Epithelial cell of esophagus (primary cell): Measurements from ENCODE around the gene LETM1.

Experiments
- DNase-seq: peaks from one replicate; pipeline ENCODE4 v3.0.0; 2010; ENCODE audit warnings: low read depth
- H3K4me3 ChIP-seq: 2 replicates; pipeline ENCODE4 v1.5.1; 2011; ENCODE audit warnings: mild to moderate bottlenecking, low read length, control low read depth
- CTCF ChIP-seq: IDR thresholded peaks from 2 replicates; pipeline ENCODE4 v1.5.1; 2011; ENCODE audit warnings: low read depth, mild to moderate bottlenecking, low read length, control low read depth, inconsistent platforms; ENCODE audit not compliant: insufficient read depth; ENCODE audit errors: missing control alignments

LETM1 gene

DNA sequence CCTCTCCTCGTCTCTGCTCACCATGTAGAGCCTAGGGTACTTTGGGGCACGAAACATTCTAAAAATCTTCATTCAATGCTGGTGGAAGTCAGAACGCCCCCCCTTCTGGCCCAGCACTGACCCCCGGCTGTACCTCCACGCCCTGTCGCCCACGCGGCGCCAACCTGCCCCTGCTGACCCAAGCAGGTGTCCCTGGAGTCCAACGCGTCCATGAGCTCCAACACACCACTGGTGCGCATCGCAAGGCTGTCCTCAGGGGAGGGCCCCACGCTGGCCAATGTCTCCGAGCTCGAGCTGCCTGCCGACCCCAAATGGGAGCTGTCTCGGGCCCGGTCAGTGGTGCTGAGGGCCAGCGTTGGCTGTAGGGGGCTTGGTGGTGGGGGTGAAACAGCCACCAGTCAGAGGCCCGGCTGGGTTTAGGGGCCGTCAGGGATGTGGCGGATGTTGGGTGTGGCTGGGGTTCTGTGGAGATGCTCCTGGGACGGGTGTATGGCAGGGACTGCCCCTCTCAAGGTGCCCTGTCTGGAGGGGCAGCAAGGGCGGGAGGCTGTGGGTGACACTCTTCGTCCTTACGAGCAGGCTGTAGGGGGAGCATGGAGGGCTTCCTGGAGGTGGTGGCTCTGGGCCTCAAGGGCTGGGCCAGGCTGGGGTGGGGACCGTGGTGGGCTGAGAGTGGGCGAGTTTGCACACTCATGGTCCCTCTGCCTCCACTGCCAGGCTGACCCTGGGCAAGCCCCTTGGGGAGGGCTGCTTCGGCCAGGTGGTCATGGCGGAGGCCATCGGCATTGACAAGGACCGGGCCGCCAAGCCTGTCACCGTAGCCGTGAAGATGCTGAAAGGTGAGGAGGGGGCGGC, 51.1 kb downstream of the LETM1 start:
- no peak for DNase-seq
- no peak overlapping the region for H3K4me3 ChIP-seq
- no peak for TF ChIP-seq CTCF

DNA sequence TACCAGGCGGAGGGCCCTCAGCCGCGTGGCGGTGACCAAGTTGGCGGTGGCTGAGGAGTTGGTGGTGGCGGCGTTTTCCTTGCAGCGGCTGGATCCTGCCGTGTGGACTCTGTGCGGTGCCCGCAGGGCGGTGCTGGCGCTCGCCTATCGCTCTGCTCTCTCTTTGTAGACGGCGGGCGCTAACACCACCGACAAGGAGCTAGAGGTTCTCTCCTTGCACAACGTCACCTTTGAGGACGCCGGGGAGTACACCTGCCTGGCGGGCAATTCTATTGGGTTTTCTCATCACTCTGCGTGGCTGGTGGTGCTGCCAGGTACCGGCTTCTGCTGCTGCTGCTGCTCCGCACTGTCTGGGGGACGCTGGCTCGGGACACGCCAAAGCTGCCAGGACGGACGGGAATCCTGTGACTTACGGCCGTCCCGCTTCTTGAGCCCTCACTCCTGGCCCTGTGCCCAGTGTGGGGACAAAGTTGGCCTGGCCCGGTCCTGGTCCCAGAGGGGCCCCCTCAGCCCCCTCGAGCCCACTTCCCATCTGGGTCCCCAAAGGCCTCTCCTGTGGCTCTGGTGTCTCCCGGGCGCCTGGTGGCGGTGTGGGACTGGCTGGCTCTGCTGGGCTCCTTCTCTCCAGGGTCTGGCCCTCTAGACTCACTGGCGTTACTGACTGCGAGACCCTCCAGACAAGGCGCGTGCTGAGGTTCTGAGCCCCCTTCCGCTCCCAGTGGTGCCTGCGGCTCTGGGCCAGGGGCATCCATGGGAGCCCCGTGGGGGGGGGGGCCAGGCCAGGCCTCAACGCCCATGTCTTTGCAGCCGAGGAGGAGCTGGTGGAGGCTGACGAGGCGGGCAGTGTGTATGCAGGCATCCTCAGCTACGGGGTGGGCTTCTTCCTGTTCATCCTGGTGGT, 52.2 kb downstream of the LETM1 start:
- no peak overlapping the region for H3K4me3 ChIP-seq
- DNase-seq, result no peak
- TF ChIP-seq CTCF, result no peak

- no peak for TF ChIP-seq CTCF
- no peak overlapping the region for H3K4me3 ChIP-seq
- DNase-seq, result no peak
Measured at GRCh38 chr4:1802720-1803522, 53.0 kb downstream of the LETM1 start.

DNA sequence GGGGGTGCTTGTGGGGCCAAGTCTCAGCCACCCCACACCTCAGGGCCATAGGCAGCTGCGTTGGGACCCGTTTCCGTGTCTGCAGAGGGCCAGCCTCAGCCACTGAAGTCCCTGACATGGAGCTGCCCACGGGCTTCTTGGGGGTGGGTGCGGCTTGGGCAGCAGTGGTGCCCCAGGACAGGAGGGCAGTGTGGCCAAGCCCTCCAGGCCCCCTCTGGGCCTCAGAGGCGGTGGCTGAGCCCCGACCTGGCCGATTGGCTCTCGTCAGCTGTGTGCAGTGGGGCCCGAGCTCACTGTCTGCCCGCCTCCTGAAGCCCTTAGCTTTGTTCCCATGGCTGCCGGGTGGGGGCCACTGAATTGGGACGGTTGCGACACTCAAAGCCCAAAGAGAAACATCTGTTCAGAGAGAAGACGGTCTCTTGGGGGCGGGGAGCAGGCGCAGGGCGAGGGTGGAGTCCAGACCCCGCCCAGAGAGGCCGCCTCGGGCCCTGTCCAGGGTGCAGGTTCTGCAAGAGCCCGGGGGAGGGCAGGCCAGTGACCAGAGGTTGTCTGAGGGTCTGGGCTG, 53.7 kb downstream of the LETM1 start:
- H3K4me3 ChIP-seq, result no peak overlapping the region
- no peak for TF ChIP-seq CTCF
- no peak for DNase-seq

- DNase-seq, result no peak
- H3K4me3 ChIP-seq, result no peak overlapping the region
- no peak for TF ChIP-seq CTCF
Measured at GRCh38 chr4:1801286-1801958, 54.5 kb downstream of the LETM1 start.

- no peak overlapping the region for H3K4me3 ChIP-seq
- no peak for DNase-seq
- TF ChIP-seq CTCF, result no peak
Measured at GRCh38 chr4:1800805-1801204, 55.2 kb downstream of the LETM1 start.
